ENCODE measurements around the gene PRSS23.
"Not testable (repeated sequence)": the region's sequence is repeated elsewhere in the genome, so short reads cannot be mapped to it uniquely, and the experiment has no call there.

Gene PRSS23

GRCh38 chr11:86816251-86816726 lies 15.9 kb downstream of the PRSS23 start:
- DNase-seq = no peak

- DNase-seq = peak; percentile 29
These were observed 18.3 kb downstream of the PRSS23 start for GRCh38 chr11:86818462-86819192.

- not testable (repeated sequence) for DNase-seq
These were observed 23.8 kb downstream of the PRSS23 start for GRCh38 chr11:86824139-86824538.

- DNase-seq = not testable (repeated sequence)
These were observed 34.0 kb downstream of the PRSS23 start for GRCh38 chr11:86834376-86834775.

- not testable (repeated sequence) for DNase-seq
These were observed 44.6 kb downstream of the PRSS23 start for GRCh38 chr11:86844762-86845508.

- DNase-seq = no peak
These were observed 47.8 kb downstream of the PRSS23 start for GRCh38 chr11:86848132-86848531.

- DNase-seq = no peak
These were observed 49.3 kb downstream of the PRSS23 start for GRCh38 chr11:86849679-86850078.

Measured in NCI-H748 treated with DMSO at 0.1 percent for 48 hours (cell line).